WI38 (cell line): ENCODE results near the gene CADPS2.

Experiments used
- H3K4me3 ChIP-seq: 2 replicates; pipeline ENCODE4 v1.5.1; 2011; ENCODE audit warnings: low read depth, mild to moderate bottlenecking, control low read depth, low read length
- TF ChIP-seq, protein P1 (sequence below): IDR thresholded peaks from 2 replicates; pipeline ENCODE4 v1.5.1; 2012; ENCODE audit warnings: low read depth, mild to moderate bottlenecking, control low read depth, low read length

The CADPS2 gene

DNA sequence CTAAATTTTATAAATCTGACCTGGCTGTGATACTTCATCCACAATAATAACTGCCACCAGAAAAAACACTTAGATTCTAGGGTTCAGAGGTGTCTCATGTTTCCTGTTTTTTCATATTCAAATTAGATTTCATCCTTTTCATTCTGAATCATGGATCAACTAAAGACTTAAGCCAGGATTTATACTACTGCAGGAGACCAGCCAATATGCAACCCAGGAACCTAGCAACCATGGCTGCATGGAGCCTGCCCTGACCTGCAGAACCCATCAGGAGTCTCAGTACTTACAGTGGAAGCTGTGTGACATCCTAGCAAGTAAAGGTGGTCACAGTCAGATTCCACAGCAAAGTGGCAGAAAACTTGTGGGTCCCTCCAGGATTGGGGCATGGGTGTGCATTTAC, 143.0 kb downstream of the CADPS2 start:
- H3K4me3 ChIP-seq, result no peak overlapping the region
- TF ChIP-seq, protein P1, sequence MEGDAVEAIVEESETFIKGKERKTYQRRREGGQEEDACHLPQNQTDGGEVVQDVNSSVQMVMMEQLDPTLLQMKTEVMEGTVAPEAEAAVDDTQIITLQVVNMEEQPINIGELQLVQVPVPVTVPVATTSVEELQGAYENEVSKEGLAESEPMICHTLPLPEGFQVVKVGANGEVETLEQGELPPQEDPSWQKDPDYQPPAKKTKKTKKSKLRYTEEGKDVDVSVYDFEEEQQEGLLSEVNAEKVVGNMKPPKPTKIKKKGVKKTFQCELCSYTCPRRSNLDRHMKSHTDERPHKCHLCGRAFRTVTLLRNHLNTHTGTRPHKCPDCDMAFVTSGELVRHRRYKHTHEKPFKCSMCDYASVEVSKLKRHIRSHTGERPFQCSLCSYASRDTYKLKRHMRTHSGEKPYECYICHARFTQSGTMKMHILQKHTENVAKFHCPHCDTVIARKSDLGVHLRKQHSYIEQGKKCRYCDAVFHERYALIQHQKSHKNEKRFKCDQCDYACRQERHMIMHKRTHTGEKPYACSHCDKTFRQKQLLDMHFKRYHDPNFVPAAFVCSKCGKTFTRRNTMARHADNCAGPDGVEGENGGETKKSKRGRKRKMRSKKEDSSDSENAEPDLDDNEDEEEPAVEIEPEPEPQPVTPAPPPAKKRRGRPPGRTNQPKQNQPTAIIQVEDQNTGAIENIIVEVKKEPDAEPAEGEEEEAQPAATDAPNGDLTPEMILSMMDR, result no peak

DNA sequence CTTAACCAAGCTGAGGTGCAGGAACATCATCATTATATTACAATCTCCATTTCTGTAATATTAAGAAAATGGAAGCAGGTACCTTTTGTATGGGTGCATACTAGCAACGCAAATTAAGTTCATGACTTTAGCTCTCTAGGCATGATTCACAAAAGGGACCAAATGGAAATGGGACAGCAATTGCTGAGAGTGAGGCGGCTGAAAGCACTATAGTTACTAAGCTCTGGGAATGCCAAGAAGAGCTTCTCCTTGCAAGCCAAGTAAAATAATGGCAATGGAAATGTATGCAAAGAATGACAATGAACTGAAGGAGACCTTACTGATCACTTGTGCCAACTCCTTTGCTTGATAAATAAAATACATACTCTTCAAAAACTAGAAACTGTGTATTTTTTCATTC, 147.3 kb downstream of the CADPS2 start:
- TF ChIP-seq, protein P1, result no peak
- no peak overlapping the region for H3K4me3 ChIP-seq

- TF ChIP-seq, protein P1, result no peak
- no peak overlapping the region for H3K4me3 ChIP-seq
These were observed 150.1 kb downstream of the CADPS2 start for GRCh38 chr7:122736183-122736582.

DNA sequence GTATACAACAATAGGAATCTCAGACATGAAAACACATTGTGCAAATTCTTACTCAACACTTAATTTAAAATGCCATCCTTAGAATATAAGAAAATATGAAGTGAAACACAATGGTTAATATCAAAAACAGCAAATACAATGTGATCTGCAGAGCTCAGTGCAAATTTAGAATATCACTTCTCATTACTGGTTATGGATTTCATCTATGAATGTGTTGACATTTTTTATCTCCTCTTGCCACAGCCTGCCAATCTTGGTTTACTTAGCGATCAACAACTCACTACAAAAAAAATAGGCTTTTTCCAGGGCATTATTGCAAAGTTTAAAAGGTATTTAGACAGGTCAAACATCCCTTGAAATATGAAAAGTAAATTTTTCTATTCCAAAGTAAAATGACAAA, 158.5 kb downstream of the CADPS2 start:
- TF ChIP-seq, protein P1, result no peak

GRCh38 chr7:122727354-122727753, 158.9 kb downstream of the CADPS2 start:
- TF ChIP-seq, protein P1, result no peak
- H3K4me3 ChIP-seq, result no peak overlapping the region

More for the DNA sequence above, 158.5 kb downstream of the CADPS2 start:
- H3K4me3 ChIP-seq, result no peak overlapping the region

DNA sequence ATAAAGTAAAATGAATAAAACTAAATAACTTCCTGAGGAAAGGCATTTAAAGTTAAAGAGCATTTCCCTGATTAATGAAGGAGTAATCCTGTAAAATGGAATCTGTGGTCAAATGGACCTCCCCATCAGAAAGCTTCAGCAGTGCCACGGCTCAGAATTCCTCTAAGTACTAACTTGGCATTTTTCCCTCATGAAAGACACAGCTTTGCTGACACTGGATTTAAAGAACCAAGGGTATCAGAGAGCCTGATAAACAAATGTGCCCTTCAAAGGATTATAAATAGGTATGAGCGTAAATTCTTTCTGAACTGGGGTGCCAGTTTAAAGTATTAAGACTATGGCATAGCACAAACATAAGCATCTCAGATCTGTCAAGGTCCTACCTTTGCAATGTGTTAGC, 159.4 kb downstream of the CADPS2 start:
- TF ChIP-seq, protein P1, result no peak
- no peak overlapping the region for H3K4me3 ChIP-seq

DNA sequence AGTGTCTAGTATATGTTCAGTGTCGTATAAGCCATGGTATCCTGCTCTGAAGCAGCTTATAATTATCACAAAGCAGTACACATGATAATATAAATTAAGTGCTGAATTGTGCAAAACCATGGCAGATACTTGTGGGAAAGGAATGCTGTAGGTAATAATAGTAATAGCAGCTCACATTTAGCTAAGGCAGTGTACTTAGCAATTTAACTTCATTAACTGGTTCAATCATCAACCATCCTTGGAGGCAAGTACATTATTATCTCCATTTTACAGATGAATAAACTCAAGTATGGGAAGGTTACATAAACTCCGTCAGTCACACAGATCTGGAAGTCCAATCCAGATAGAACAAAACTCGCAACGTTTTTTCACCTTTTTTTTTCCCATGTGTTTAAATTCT, 161.9 kb downstream of the CADPS2 start:
- TF ChIP-seq, protein P1, result no peak
- no peak overlapping the region for H3K4me3 ChIP-seq
